ENCODE data around the gene C11orf68.

C11orf68 gene

GRCh38 chr11:65903068-65903481, 15.8 kb downstream of the C11orf68 start:
- TF ChIP-seq FOXP2 (optimal IDR thresholded peaks at IDR 0.05; ENCODE audit: borderline replicate concordance, extremely low read depth, extremely low read length, insufficient read depth) (no peak), REST (IDR thresholded peaks at IDR 0.05; ENCODE audit: insufficient read depth in 1 of 2, low read depth in 2 of 2, low read length in 2 of 2) (no peak), POLR2AphosphoS5 (IDR thresholded peaks at IDR 0.05; ENCODE audit: low read depth, low read length) (no peak), TAF1 (IDR thresholded peaks at IDR 0.05; ENCODE audit: borderline replicate concordance, insufficient read depth, low read length) (no peak), SIN3A (IDR thresholded peaks at IDR 0.05; ENCODE audit: borderline replicate concordance, insufficient read depth, low read length) (no peak)

- TF ChIP-seq REST (IDR thresholded peaks at IDR 0.05; ENCODE audit: insufficient read depth in 1 of 2, low read depth in 2 of 2, low read length in 2 of 2) (no peak), FOXP2 (optimal IDR thresholded peaks at IDR 0.05; ENCODE audit: borderline replicate concordance, extremely low read depth, extremely low read length, insufficient read depth) (no peak), TAF1 (IDR thresholded peaks at IDR 0.05; ENCODE audit: borderline replicate concordance, insufficient read depth, low read length) (no peak), POLR2AphosphoS5 (IDR thresholded peaks at IDR 0.05; ENCODE audit: low read depth, low read length) (no peak), SIN3A (IDR thresholded peaks at IDR 0.05; ENCODE audit: borderline replicate concordance, insufficient read depth, low read length) (no peak)
Measured at GRCh38 chr11:65900899-65901180, 18.0 kb downstream of the C11orf68 start.

DNA sequence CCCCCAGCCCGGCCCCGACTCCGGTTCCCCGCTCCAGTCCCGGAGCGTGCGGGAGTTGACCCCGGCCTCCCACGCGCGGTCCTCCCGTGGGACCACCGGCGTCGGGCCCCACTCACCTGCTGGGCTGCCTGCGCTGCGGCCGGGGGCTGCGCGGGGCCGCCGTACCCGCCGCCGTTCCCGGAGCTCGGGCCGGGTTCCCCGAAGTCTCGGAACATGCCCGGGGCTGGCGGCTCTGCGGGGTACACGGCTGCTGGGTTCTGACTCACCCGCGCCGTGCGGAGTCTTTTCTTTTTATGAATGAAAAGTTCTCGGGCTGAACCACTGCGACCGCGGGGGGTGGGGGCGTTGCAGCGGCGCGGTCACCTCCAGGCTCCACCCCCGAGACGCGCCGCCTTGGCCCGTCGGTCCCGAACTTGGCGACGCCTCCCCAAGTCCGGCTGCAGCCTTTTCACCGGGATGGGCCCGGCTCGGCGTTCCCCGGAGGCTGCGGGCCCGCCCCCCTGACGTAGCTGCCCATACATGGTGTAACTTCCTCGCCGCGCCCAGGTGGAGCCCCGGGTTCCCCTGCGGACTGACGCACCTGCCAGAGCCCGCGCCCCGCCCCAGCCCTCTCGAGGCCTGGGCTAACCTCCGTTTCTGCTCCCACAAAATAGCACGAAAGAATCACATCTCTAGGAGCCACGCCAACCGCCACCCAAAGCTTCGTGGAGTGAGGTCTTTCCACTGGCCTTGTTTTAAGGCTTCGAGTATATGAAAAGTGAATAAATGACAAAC, 18.6 kb downstream of the C11orf68 start, which contains the start of gene FOSL1:
Gene FOSL1, minus strand, starts transcription at position 264 of the 774 bp plus-strand sequence. Its CDS starts 49 bp downstream, at position 215.
- peak; percentile 92; the same call in 1 of the 2 replicates for TF ChIP-seq TAF1 (IDR thresholded peaks at IDR 0.05; ENCODE audit: borderline replicate concordance, insufficient read depth, low read length)
- peak; percentile 91 for TF ChIP-seq POLR2AphosphoS5 (IDR thresholded peaks at IDR 0.05; ENCODE audit: low read depth, low read length)
- no peak for TF ChIP-seq FOXP2 (optimal IDR thresholded peaks at IDR 0.05; ENCODE audit: borderline replicate concordance, extremely low read depth, extremely low read length, insufficient read depth)
- TF ChIP-seq SIN3A (IDR thresholded peaks at IDR 0.05; ENCODE audit: borderline replicate concordance, insufficient read depth, low read length), result peak; percentile 84
- TF ChIP-seq REST (IDR thresholded peaks at IDR 0.05; ENCODE audit: insufficient read depth in 1 of 2, low read depth in 2 of 2, low read length in 2 of 2), result peak in 1 of 2 experiments; percentile 58; a peak in 1 of 4 replicates

DNA sequence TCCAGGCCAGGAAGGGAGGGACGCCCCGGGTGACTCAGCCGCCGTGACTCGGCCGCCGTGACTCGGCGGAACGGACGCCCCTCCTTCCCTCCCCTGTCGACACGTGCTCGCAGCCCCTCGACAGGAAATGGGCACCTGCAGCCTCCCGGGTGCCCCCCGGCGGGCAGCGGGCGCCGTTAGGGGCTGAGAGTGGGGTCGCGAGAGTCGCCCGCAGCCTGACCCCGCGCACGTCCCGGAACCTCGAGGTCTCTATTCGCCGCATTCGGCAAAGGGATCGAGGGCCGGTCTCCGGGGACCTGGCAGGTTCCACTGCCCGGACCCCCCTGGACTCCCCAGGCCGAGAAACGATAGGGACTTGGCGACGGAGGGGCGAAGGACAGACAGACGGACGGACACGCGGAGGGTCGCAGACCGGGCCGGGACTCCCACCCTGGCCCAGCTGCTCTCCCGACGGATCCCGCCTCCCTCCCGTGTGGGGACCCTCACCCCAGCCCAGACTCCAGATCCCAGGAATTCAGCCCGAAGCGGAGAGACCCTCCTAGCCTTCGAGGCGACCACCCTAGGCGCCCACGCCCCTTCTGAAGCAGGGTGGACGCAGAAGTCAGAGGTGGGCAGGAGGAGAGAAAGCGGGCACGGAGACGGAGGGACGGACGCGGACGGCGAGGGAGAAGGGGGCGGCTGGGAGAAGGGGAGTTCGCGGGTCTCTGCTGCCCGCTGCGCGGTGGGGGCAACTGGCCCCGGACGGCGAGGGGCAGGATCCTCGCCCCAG, 19.3 kb downstream of the C11orf68 start:
- TF ChIP-seq REST (IDR thresholded peaks at IDR 0.05; ENCODE audit: insufficient read depth in 1 of 2, low read depth in 2 of 2, low read length in 2 of 2) (no peak; a peak in 1 of 4 replicates), FOXP2 (optimal IDR thresholded peaks at IDR 0.05; ENCODE audit: borderline replicate concordance, extremely low read depth, extremely low read length, insufficient read depth) (no peak), TAF1 (IDR thresholded peaks at IDR 0.05; ENCODE audit: borderline replicate concordance, insufficient read depth, low read length) (peak; percentile 79; the same call in 1 of the 2 replicates), SIN3A (IDR thresholded peaks at IDR 0.05; ENCODE audit: borderline replicate concordance, insufficient read depth, low read length) (peak; percentile 71; the same call in 1 of the 2 replicates), POLR2AphosphoS5 (IDR thresholded peaks at IDR 0.05; ENCODE audit: low read depth, low read length) (0 out of 2 replicates have a peak, but pooled peaks have one; percentile 34)

Data from PFSK-1 (cell line).